ENCODE results near the gene XRN2. TPM values are rescaled to one million over a fixed set of nuclear protein-coding genes. Genes with fewer than 3 reads are reported as not detected.

Gene XRN2
- total and polyA plus RNA-seq, 2 donors (not counting 1 experiment from before 2014, with no cell fraction given): 19.0 to 46.2 TPM

- WGBS (ENCODE audit: insufficient coverage): no CpG with 5 or more reads among the region's 1 CpG
- H3K27ac ChIP-seq (ENCODE audit: low read length in 2 of 2): no peak overlapping the region
- no peak overlapping the region for H3K9ac ChIP-seq (ENCODE audit: low read length)
- POLR2A ChIA-PET: no interaction called here
- no peaks in the 10 kb centered on the region for H3K9me3 Mint-ChIP-seq (ENCODE audit: insufficient read depth)
- no peaks in the 10 kb centered on the region for H3K4me1 Mint-ChIP-seq
- intact Hi-C loops (cut with micrococcal nuclease): no loop called here
- H3K4me3 ChIP-seq (ENCODE audit: control extremely low read depth in 1 of 5, extremely low read depth in 1 of 5, insufficient read depth in 1 of 5, low read depth in 2 of 5, low read length in 4 of 5): no peak overlapping the region
- no peaks in the 10 kb centered on the region for H3K9me3 ChIP-seq (ENCODE audit: control extremely low read depth in 1 of 3, control insufficient read depth in 2 of 3, insufficient read depth in 1 of 3, low read length in 2 of 3)
- H3K4me3 Mint-ChIP-seq: no peak overlapping the region
- H4K20me1 ChIP-seq (ENCODE audit: control insufficient read depth, insufficient read depth, low read length, poor library complexity, severe bottlenecking): peaks cover 22% of the 10 kb centered on the region
- H3K27me3 Mint-ChIP-seq: no peaks in the 10 kb centered on the region
- CTCF ChIA-PET: no interaction called here
- no peaks in the 10 kb centered on the region for H3K27me3 ChIP-seq (replicated peaks in 1 of 4; ENCODE audit: control extremely low read depth in 1 of 4, control insufficient read depth in 3 of 4, insufficient read depth in 4 of 4, low read length in 3 of 4)
- no peak for TF ChIP-seq CTCF (IDR thresholded peaks at IDR 0.05)
- TF ChIP-seq EZH2 (IDR thresholded peaks at IDR 0.05; ENCODE audit: borderline replicate concordance, insufficient read depth, low read depth, low read length, poor library complexity, severe bottlenecking): no peak
- H3K4me2 ChIP-seq (replicated peaks; ENCODE audit: low read depth, low read length, poor library complexity, severe bottlenecking): no peak overlapping the region
- H3K27ac Mint-ChIP-seq: no peak overlapping the region
- DNase-seq: no peak
- no peaks in the 10 kb centered on the region for H3K79me2 ChIP-seq (ENCODE audit: control insufficient read depth, insufficient read depth, low read length)
- no peaks in the 10 kb centered on the region for H3K4me1 ChIP-seq (ENCODE audit: control insufficient read depth in 2 of 2, insufficient read depth in 2 of 2, low read length in 2 of 2)
- H3K36me3 ChIP-seq (replicated peaks in 1 of 2; ENCODE audit: control extremely low read depth in 1 of 2, control insufficient read depth in 1 of 2, extremely low read depth in 1 of 2, insufficient read depth in 2 of 2, low read length in 1 of 2): peaks cover 7 to 47% of the 10 kb centered on the region in 2 experiments
- no peak for ATAC-seq (ENCODE audit: low read depth)
- H2AFZ ChIP-seq (ENCODE audit: insufficient read depth, low read depth, low read length, poor library complexity, severe bottlenecking): no peak overlapping the region
Measured at GRCh38 chr20:21381619-21382018, 78.5 kb downstream of the XRN2 start.

GRCh38 chr20:21384308-21384892 is 81.3 kb downstream of the XRN2 start:
- H3K27ac Mint-ChIP-seq: no peak overlapping the region
- H3K4me3 ChIP-seq (ENCODE audit: control extremely low read depth in 1 of 5, extremely low read depth in 1 of 5, insufficient read depth in 1 of 5, low read depth in 2 of 5, low read length in 4 of 5): no peak overlapping the region
- no peak for ATAC-seq (ENCODE audit: low read depth)
- peaks cover 10% of the 10 kb centered on the region for H4K20me1 ChIP-seq (ENCODE audit: control insufficient read depth, insufficient read depth, low read length, poor library complexity, severe bottlenecking)
- H3K9me3 Mint-ChIP-seq (ENCODE audit: insufficient read depth): no peaks in the 10 kb centered on the region
- CTCF ChIA-PET: no interaction called here
- intact Hi-C loops (cut with micrococcal nuclease): no loop called here
- no peaks in the 10 kb centered on the region for H3K4me1 Mint-ChIP-seq
- POLR2A ChIA-PET: no interaction called here
- no peaks in the 10 kb centered on the region for H3K4me1 ChIP-seq (ENCODE audit: control insufficient read depth in 2 of 2, insufficient read depth in 2 of 2, low read length in 2 of 2)
- no peak overlapping the region for H3K4me3 Mint-ChIP-seq
- H3K27me3 ChIP-seq (replicated peaks in 1 of 4; ENCODE audit: control extremely low read depth in 1 of 4, control insufficient read depth in 3 of 4, insufficient read depth in 4 of 4, low read length in 3 of 4): no peaks in the 10 kb centered on the region
- peaks cover 19 to 52% of the 10 kb centered on the region in 2 experiments for H3K36me3 ChIP-seq (replicated peaks in 1 of 2; ENCODE audit: control extremely low read depth in 1 of 2, control insufficient read depth in 1 of 2, extremely low read depth in 1 of 2, insufficient read depth in 2 of 2, low read length in 1 of 2)
- DNase-seq: no peak
- H3K9ac ChIP-seq (ENCODE audit: low read length): no peak overlapping the region
- H2AFZ ChIP-seq (ENCODE audit: insufficient read depth, low read depth, low read length, poor library complexity, severe bottlenecking): no peak overlapping the region
- H3K27ac ChIP-seq (ENCODE audit: low read length in 2 of 2): no peak overlapping the region
- WGBS (ENCODE audit: insufficient coverage): 83% methylated on average over 1 of the region's 5 CpGs
- no peaks in the 10 kb centered on the region for H3K27me3 Mint-ChIP-seq
- TF ChIP-seq EZH2 (IDR thresholded peaks at IDR 0.05; ENCODE audit: borderline replicate concordance, insufficient read depth, low read depth, low read length, poor library complexity, severe bottlenecking): no peak
- TF ChIP-seq CTCF (IDR thresholded peaks at IDR 0.05): no peak
- no peaks in the 10 kb centered on the region for H3K9me3 ChIP-seq (ENCODE audit: control extremely low read depth in 1 of 3, control insufficient read depth in 2 of 3, insufficient read depth in 1 of 3, low read length in 2 of 3)
- H3K79me2 ChIP-seq (ENCODE audit: control insufficient read depth, insufficient read depth, low read length): no peaks in the 10 kb centered on the region
- no peak overlapping the region for H3K4me2 ChIP-seq (replicated peaks; ENCODE audit: low read depth, low read length, poor library complexity, severe bottlenecking)
